Stimulated activated CD4-positive, alpha-beta T cell treated with anti-CD3 and anti-CD28 coated beads, Interleukin-1b, Interleukin-23, amount 100 ng/mL, for 24 hours (primary cell): ENCODE measurements around the gene NAT8L.

Source experiments
- DNase-seq, 4 experiments: peaks; one replicate each; pipeline ENCODE4 v3.0.0-alpha.2; 2020; ENCODE audit warnings: low read depth in 4 of 4, low spot score in 1 of 4

The NAT8L gene

DNA sequence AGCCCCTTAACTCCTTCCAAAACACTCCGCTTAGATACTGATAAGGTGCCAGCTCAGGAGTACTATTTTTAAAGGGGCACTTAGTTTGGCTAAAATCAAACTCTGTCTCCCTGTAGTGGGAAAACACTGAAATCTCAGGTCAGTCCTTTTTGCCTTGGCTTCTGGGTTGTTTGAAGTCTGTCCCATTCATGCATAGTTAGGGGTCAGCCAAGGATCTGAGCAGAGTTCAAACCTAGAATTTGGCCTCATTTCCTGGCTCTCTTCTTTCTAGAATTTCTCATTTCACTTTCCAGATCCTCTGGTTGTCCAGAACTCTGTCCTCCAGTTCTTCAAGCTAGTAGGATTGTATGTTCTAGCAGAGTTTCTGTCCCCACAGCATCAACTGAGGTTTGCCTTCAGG, 31.5 kb downstream of the NAT8L start:
- no peak for DNase-seq

DNA sequence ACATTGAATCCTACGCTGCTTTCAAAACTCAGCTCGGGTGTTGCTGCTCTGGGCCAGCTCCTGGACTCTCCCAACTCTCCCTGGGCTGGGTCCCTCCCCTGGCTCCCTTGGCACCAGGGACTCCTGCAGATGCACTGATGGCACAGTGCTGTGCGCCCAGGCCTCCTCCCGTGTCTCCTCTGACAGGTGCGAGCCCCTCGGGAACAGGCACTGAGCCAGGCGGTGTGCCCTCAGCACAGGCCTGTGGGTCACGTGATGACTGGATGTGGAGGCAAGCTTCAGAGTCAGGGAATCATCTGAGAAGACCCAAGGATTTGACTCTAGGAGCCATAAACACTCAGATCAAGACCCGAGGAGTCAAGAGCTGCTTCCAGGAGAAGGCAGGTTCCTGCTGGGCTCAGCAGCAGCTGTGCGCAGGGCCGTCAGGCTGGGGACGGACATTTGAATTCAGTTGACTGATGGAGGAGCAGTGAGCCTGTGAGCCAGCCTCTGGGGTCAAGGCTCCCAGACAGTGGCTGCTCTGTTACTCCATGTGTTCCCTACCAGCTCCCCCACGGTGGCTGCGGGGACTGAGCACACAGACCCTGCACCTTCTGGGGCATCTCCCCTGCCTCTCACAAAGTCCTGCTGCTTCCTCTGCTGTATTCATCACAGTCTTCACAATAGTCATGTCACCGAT, 33.0 kb downstream of the NAT8L start:
- DNase-seq: no peak

DNA sequence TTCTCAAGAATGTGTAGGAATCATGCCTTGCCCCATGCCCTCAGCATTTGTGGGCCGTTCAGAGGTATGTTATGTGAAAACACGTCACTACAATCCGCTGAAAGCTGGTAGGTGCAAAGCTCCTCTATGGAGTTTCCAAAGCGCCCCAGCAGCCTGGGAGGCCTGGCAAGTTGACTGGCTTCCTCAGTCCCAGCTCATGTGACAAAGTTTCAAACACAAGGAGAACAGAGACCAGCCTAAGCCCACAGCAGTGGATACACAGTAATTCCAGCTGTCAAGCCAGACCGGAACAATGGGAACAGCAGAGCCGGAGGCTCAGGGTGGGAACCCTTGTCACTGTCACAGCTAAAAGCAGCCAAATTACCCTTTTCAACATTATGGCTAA, 33.5 kb downstream of the NAT8L start:
- no peak for DNase-seq

DNA sequence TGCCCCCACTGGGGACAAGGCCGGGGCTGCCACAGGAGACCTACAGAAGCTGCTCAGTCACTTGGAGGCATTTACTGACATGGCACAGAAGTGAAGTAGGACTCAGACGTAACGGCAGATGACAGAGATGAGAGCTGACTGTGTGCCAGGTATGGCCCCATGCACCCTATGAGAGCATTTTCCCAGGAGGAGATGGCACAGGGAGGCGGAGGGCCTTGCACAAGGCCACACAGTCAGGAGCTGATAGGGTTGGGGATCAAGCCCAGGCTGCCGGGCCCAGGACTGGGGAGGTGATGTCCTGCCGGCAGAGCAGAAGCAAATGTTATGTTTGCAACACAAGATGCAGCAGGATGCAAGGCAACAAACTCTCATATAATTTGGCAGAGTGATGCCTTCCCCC, 34.1 kb downstream of the NAT8L start:
- DNase-seq: no peak

DNA sequence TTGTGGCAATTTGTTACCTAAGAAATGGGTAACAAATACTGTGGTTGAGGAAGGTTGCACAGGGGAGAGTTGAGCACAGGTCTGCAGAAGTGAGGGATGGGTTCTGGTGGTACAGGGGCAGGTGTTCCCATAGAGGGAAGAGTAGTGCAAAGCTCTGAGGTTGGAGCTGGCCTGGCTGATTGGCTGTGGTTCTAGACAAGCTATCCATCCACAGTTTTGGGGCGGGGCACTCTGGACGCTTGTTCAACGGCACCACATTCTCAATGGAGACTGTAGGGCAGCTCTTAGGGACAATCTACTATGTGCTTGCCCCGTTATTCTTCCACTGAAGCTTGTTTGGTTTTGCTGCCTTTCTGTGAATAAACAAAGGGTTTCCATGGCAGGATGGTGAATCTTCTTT, 35.4 kb downstream of the NAT8L start:
- DNase-seq: no peak

DNA sequence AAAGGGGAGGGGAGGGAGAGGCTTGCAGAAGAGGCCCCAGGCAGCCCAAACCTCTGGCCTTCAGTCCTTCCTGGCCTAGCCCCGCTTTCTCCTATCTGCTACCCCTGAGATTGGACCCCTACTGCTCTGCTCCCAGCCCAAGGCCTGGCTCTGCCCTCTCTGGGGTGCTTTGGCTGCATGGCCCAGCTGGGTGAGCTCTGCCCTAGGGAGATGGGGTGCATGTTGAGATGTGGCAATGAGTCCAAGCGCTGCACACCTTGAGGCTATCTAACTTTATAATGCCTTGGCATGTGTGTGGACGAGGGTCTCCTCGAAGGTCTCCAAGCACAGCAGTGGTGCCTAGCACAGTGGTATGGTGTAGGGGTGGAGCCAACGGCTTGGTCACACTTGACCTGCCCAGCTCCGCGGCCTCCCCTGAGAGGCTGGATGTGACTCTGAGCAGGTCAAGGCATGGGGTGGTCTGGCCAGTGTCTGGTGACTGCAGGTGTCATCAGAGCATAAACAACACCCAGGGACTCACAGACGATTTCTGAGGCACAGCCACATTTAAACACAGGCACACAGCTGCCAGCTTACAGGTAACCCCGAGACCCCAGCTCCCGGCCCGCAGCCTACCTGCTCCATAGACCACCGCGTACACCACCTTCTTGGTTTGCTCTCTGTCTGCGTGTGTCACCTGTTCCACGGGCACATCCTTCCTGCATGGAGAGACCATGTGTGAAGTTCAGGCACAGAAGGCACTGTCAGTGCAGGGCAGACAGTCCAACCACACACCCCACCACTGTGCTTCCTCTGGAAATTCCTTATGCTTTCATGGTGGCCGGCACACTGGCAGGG, 36.3 kb downstream of the NAT8L start:
- no peak for DNase-seq

DNA sequence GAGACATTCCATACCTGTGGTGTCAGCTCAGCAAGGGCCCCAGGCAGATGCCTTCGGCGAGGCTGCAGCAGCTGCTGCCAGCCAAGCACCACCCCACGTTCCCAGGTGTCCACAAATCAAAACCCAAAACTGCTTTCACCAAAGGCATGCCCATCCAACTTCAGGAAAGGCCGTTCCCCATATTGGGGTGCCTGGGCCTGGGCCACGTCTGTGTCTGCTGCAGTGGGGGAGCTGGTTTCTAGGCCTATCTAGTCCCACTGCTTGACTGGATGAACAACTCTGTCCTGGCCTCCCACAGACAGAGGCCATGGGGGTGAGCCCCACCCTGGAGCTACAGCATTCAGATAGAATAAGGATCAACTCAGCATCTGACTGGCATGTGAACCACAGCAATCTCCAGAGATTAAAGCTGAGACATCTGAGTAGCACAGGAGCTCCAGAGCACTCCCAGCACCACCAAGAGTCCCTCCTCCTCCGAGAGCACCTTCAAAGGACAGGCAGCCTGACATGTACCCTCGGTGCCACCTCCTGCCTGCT, 37.0 kb downstream of the NAT8L start:
- no peak for DNase-seq

DNA sequence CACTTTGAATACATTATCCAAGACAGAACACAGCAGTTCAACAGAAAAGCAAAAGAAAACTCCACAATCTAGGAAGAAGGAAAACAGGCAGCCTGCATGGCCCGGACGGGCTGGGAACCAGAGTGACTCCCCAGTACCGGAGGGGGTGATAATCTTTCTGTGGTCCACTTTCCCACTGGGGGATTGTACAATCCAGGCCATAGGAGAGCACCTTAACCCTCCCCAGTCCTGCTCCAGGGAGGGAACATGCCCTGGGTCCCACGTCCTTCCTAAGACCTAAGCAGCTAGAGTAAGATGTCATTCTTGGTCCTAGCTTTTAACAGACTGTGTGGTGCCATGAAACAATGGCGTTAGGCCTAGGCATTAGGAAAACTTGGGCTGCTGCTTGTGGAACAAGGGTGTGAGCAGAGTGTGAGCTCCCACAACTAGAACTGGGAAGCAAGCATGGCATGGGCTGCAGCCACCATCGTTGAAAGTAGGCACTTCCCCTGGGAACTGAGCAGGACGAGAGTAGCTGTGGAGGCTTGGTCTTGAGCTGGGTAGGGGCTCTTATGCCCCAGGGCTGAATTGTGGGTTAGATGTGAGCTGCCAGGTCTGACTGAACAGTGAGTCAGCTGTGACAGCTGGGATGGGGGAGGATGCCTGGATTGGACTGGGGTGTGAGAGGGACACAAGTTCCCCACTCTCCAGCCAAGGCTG, 42.4 kb downstream of the NAT8L start:
- no peak for DNase-seq

DNA sequence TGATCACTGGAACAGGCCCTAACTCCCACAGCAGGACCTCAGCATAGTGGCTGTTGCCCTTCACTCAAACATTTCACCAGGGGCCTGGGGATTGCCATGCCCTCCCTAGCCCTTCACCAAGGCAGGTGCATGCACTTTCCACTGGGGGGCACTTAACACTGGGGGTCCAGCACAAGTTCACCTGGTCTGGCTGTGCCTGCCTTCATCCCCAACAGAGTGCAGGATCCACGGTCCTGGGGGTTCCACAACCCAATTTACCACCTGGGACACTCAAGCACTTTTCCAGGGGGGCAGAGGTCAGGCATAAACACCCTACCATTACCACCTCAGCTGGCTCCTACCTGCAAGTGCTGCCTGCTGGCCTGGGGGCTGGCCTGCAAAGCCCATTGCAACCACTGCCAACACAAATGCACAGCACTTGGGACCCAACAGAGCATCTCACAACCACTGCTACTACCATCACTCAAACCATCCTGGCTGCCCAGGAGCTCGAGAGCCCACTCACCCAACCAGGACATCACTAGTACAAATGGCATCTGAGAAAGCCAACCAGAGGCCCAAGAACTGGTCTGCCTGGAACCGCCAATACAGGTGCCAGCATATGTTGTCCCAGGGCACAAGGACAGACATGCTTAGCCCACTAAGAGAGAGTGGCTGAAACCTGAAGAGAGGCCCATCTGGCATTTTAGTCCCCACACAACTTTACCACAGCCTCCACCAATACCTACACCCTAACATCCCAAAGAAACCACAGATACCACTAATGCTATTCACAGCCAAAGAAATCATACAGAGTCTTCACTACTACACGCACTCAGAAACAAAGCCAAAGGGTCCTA, 43.1 kb downstream of the NAT8L start:
- DNase-seq: no peak

DNA sequence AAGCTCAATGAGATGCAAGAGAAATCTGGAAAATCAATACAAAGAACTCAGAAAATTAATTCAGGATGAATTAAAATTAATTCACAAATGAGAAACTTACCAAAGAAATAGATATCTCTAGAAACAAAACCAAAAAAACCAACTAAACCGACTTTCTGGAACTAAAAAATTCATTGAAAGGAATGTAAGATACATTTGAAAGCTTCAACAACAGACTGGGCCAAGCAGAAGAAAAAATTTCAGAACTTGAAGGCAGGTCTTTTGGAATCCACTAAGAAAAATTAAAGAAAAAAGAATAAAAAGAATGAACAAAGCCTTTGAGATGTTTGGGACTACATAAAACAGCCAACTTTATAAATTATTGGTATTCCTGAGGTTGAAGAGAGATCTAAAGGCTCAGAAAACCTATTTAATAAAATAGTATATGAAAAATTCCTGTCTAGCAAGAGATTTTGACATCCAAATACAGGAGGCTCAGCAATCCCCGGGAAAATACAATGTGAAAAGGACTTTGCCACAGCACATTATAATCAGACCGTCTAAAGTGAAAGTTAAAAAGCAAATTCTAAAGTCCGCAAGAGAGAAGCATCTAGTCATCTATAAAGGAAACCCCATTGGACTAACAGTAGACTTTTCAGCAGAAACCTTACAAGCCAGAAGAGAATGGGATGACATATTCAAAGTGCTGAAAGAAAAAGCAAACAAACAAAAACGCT, 44.2 kb downstream of the NAT8L start:
- no peak for DNase-seq

DNA sequence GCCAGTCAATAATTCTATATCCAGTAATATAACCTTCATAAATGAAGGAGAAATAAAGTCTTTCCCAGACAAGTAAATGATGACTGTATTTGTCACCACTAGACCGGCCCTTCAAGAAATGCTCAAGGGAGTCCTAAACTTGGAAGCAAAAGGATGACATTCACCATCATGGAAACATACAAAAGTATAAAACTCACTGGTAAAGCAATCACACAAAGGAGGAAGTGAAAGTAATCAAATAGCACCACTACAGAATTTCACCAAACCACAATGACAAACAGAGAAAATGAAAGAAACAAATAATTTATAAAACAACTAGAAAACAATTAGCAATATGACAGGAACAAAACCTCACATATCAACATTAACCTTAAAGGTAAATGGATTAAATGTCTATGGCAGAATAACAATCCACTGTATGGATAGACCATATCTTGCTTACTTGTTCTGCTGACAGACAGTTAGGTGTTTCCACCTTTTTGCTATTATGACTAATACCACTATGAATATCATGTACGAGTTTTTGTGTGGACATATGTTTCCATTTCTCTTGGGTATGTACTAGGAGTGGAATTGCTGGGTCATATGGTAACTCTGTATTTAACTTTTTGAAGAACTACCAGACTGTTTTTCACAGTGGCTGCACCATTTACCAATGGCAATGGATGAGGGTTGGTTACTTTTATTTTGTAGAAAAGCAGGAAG, 44.9 kb downstream of the NAT8L start:
- no peak for DNase-seq

DNA sequence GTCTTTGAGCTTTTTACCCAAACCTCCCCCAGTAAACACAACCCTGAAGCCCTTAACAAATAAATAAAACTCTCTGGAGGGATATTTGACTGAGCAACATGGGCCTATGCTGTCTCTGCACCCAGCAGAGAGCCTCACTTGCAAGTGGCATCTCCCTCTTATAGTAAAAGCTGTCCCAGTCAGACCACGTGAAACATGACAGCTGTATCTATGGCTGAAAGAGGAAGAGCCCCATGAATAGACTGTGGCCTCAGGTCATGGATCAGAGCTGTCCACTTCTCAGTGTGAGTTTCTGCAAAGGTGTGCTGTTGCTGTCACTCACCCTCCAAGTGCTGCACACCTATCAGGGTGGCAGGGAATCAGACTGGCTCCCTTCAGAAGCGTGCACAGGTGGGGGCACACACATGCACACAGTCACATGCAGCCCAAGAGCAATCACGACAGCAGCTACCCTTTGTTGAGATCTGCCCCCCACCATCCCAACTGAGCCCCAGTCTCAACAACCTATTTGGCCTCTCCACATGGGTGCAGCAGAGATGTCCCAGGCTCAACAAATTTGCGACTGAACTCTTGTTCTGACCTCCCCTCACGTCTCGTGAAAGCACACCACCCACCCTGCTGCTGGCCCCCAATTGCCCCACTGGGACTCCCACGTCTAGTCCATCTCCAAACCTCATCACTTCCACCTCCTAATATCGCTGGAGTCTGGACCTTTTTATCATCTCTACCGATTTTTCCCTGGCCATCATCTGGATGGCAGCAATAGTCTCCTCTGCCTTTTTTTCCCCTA, 45.6 kb downstream of the NAT8L start:
- DNase-seq: no peak

DNA sequence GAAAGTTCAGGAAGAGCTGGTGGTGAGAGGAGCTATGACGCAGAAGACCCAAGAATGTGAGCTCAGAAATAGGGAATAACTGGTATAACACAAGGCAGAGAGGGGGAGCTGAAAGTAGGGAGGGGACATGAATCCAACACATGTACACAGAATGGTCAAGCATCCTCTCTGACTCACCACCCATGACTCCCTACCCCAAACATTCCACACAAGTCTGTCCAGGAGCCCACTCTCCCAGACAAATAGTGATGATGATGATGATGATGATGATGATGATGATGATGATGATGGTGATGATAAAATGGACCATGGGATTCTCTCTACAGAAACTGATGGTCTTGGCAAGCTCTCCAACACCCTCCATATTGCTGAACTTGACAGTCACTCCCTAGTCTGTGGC, 46.4 kb downstream of the NAT8L start:
- no peak for DNase-seq

DNA sequence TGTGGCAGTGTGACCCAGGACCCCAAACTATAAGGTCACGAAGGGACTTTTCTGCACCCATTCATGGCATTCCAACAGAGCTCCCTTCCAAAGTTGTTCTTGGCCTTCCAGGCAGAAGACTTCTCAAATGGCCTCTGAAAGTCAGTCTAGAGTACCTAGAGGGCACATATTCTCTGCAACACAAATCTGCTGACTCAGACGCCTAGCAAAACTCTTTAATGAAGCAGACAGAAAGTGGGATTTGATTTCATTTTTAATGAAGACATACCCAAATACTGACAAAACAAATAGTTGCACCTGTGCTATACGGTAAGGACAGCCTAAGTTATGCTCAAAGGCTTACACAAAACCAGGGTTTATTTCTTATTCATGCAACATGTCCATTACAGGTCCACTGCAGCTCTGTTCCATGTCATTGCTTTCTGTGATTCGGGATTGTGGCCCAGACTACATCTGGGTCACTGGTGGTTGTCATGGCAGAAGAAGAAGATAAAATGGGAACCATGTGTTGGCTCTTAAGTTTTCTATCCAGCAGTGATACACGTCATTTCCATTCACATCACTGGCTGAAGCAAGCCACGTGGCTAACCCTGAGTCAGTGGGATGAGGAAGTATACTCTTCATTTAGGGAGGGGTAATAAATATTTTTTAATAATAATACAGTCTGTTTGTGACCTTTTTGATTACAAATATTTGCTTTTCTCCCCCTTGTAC, 57.7 kb downstream of the NAT8L start:
- DNase-seq: no peak
